GM19099 (cell line): ENCODE measurements around the gene UBB.

ENCODE experiments used
- POLR2A ChIP-seq: IDR thresholded peaks from 3 replicates; pipeline ENCODE4 v1.6.1; 2011; ENCODE audit warnings: low read depth; ENCODE audit not compliant: insufficient read length; ENCODE audit errors: extremely low read depth

The UBB gene

GRCh38 chr17:16427020-16427419, 46.1 kb downstream of the UBB start:
- TF ChIP-seq POLR2A: no peak

GRCh38 chr17:16428098-16428882, 47.4 kb downstream of the UBB start:
- TF ChIP-seq POLR2A: peak; percentile 7

- TF ChIP-seq POLR2A: no peak
Observed at GRCh38 chr17:16429083-16429482, 48.2 kb downstream of the UBB start.

- no peak for TF ChIP-seq POLR2A
Observed at GRCh38 chr17:16430650-16431049, 49.8 kb downstream of the UBB start.

GRCh38 chr17:16432017-16432416, 51.1 kb downstream of the UBB start:
- no peak for TF ChIP-seq POLR2A
